H9 (cell line): ENCODE measurements around the gene MED13L. TPM values are rescaled to one million over a fixed set of nuclear protein-coding genes. Genes with fewer than 3 reads are reported as not detected.

Experiments used
- DNase-seq: peaks from one replicate; pipeline ENCODE4 v3.0.0-alpha.2; 2017
- H2AFZ ChIP-seq: one replicate; pipeline ENCODE4 v1.6.1; 2013; ENCODE audit warnings: mild to moderate bottlenecking, low read length, control low read depth, moderate library complexity
- H2AK5ac ChIP-seq: 2 replicates; pipeline ENCODE4 v1.6.1; 2013; ENCODE audit warnings: low read length, control low read depth, mixed read lengths; ENCODE audit not compliant: insufficient read length
- H2BK120ac ChIP-seq: one replicate; pipeline ENCODE4 v1.6.1; 2013; ENCODE audit warnings: low read depth, mild to moderate bottlenecking, low read length, control low read depth, inconsistent platforms; ENCODE audit not compliant: poor library complexity, severe bottlenecking
- H2BK12ac ChIP-seq: 2 replicates; pipeline ENCODE4 v1.6.1; 2013; ENCODE audit warnings: low read length, control low read depth, mixed read lengths, low read depth; ENCODE audit not compliant: insufficient read length
- H2BK15ac ChIP-seq: 2 replicates; pipeline ENCODE4 v1.6.1; 2013; ENCODE audit warnings: low read depth, low read length, control low read depth
- H2BK20ac ChIP-seq: one replicate; pipeline ENCODE4 v1.6.1; 2013; ENCODE audit warnings: low read depth, mild to moderate bottlenecking, low read length, control low read depth, inconsistent platforms; ENCODE audit not compliant: poor library complexity, severe bottlenecking
- H2BK5ac ChIP-seq: 2 replicates; pipeline ENCODE4 v1.6.1; 2013; ENCODE audit warnings: low read length, control low read depth, mixed read lengths; ENCODE audit not compliant: insufficient read length
- H3K14ac ChIP-seq: 2 replicates; pipeline ENCODE4 v1.6.1; 2013; ENCODE audit warnings: low read length, control low read depth; ENCODE audit not compliant: insufficient read depth
- H3K18ac ChIP-seq: 2 replicates; pipeline ENCODE4 v1.6.1; 2013; ENCODE audit warnings: low read depth, mild to moderate bottlenecking, mixed read lengths, low read length, control low read depth; ENCODE audit not compliant: insufficient read length
- H3K23ac ChIP-seq: 2 replicates; pipeline ENCODE4 v1.6.1; 2013; ENCODE audit warnings: low read length, control low read depth, mixed read lengths, low read depth; ENCODE audit not compliant: insufficient read length
- H3K23me2 ChIP-seq: 2 replicates; pipeline ENCODE4 v1.6.1; 2013; ENCODE audit warnings: low read depth, mild to moderate bottlenecking, mixed read lengths, low read length, control low read depth; ENCODE audit not compliant: insufficient read length, poor library complexity, severe bottlenecking
- H3K27ac ChIP-seq: 2 replicates; pipeline ENCODE4 v1.5.1; 2013; ENCODE audit warnings: low read length, control low read depth, mixed read lengths, low read depth; ENCODE audit not compliant: insufficient read length
- H3K27me3 ChIP-seq: 2 replicates; pipeline ENCODE4 v1.6.1; 2013; ENCODE audit warnings: low read length, control low read depth, inconsistent platforms; ENCODE audit not compliant: insufficient read depth
- H3K4ac ChIP-seq: 2 replicates; pipeline ENCODE4 v1.6.1; 2013; ENCODE audit warnings: low read depth, mild to moderate bottlenecking, control low read depth, inconsistent platforms, low read length, moderate library complexity
- H3K4me1 ChIP-seq: 2 replicates; pipeline ENCODE4 v1.6.1; 2013; ENCODE audit warnings: low read length, control low read depth, inconsistent platforms; ENCODE audit not compliant: insufficient read depth
- H3K4me2 ChIP-seq: 2 replicates; pipeline ENCODE4 v1.6.1; 2013; ENCODE audit warnings: low read length, control low read depth, mixed read lengths; ENCODE audit not compliant: insufficient read length, insufficient read depth
- H3K56ac ChIP-seq: 2 replicates; pipeline ENCODE4 v1.6.1; 2013; ENCODE audit warnings: low read depth, mild to moderate bottlenecking, mixed read lengths, low read length, control low read depth; ENCODE audit not compliant: insufficient read length
- H3K79me1 ChIP-seq: 2 replicates; pipeline ENCODE4 v1.6.1; 2013; ENCODE audit warnings: low read depth, mild to moderate bottlenecking, moderate library complexity, low read length, control low read depth, inconsistent platforms; ENCODE audit not compliant: insufficient read depth, poor library complexity, severe bottlenecking
- H3K79me2 ChIP-seq: 2 replicates; pipeline ENCODE4 v1.6.1; 2013; ENCODE audit warnings: low read length, control low read depth, inconsistent platforms; ENCODE audit not compliant: insufficient read depth
- H3K9ac ChIP-seq: 2 replicates; pipeline ENCODE4 v1.6.1; 2013; ENCODE audit warnings: low read length, control low read depth, mixed read lengths; ENCODE audit not compliant: insufficient read length; ENCODE audit errors: extremely low read depth
- H3K9me3 ChIP-seq: one replicate; pipeline ENCODE4 v1.6.1; 2013; ENCODE audit warnings: low read depth, low read length, inconsistent platforms; ENCODE audit not compliant: control insufficient read depth
- H3T11ph ChIP-seq: one replicate; pipeline ENCODE4 v1.6.1; 2013; ENCODE audit warnings: mild to moderate bottlenecking, low read length, control low read depth, inconsistent platforms
- H4K20me1 ChIP-seq: one replicate; pipeline ENCODE4 v1.6.1; 2013; ENCODE audit not compliant: control insufficient read depth, insufficient read length, insufficient read depth
- H4K5ac ChIP-seq: 2 replicates; pipeline ENCODE4 v1.6.1; 2013; ENCODE audit warnings: low read depth, mild to moderate bottlenecking, mixed read lengths, low read length, control low read depth; ENCODE audit not compliant: insufficient read length
- H4K8ac ChIP-seq: replicated peaks from 2 replicates; pipeline ENCODE4 v1.6.1; 2013; ENCODE audit warnings: low read length, control low read depth, mixed read lengths, low read depth; ENCODE audit not compliant: insufficient read length
- H4K91ac ChIP-seq: 2 replicates; pipeline ENCODE4 v1.6.1; 2013; ENCODE audit warnings: low read depth, mild to moderate bottlenecking, moderate library complexity, mixed read lengths, low read length, control low read depth; ENCODE audit not compliant: insufficient read length
- H3K27ac Mint-ChIP-seq, 3 experiments: 2 replicates in 2 of 3; 3 replicates in 1 of 3; pipeline ENCODE4 v1.8.0; 2020 to 2021; ENCODE audit warnings: mixed read lengths in 3 of 3, mild to moderate bottlenecking in 1 of 3, moderate library complexity in 1 of 3
- H3K27me3 Mint-ChIP-seq: 2 replicates; pipeline ENCODE4 v1.8.0; 2021; ENCODE audit warnings: low read depth, mild to moderate bottlenecking, moderate library complexity, mixed read lengths
- H3K36me3 Mint-ChIP-seq, 3 experiments: 2 replicates in 2 of 3; 3 replicates in 1 of 3; pipeline ENCODE4 v1.8.0; 2020 to 2021; ENCODE audit warnings: low read depth in 3 of 3, mixed read lengths in 3 of 3; ENCODE audit not compliant: insufficient read depth in 1 of 3
- H3K4me1 Mint-ChIP-seq, 2 experiments: 2 replicates each; pipeline ENCODE4 v1.8.0; 2020; ENCODE audit warnings: mixed read lengths in 2 of 2
- H3K4me3 Mint-ChIP-seq, 2 experiments: 2 replicates in 1 of 2; 3 replicates in 1 of 2; pipeline ENCODE4 v1.8.0; 2020 to 2021; ENCODE audit warnings: mild to moderate bottlenecking in 2 of 2, mixed read lengths in 2 of 2, moderate library complexity in 1 of 2
- H3K9me3 Mint-ChIP-seq, 2 experiments: 2 replicates in 1 of 2; 3 replicates in 1 of 2; pipeline ENCODE4 v1.8.0; 2020; ENCODE audit warnings: mild to moderate bottlenecking in 2 of 2, mixed read lengths in 2 of 2, moderate library complexity in 1 of 2
- WGBS: extraction: QIAGEN DNeasy Blood & Tissue Kit; methylation state at CpG from one replicate; pipeline ENCODE4 v1.1.7; 2013; ENCODE audit warnings: missing lambda C conversion rate, low lambda C conversion rate, mixed read lengths; ENCODE audit not compliant: insufficient read length; ENCODE audit errors: extremely low coverage; 5-methylcytosine and 5-hydroxymethylcytosine counted together
- total RNA-seq: library from RNA; stranded (reverse); gene quantifications from 2 replicates; pipeline ENCODE4 v1.2.1, GENCODE V29; 2021
- TF ChIP-seq, protein P1 (sequence below): fragments of 200-600 bp; sonication (generic); conservative IDR thresholded peaks from 3 replicates; pipeline ENCODE4 v1.8.0; 2021; ENCODE audit warnings: antibody characterized with exemption, mild to moderate bottlenecking

MED13L gene
- total RNA-seq, 1 experiment from 2014 or later: 52.4 TPM

DNA sequence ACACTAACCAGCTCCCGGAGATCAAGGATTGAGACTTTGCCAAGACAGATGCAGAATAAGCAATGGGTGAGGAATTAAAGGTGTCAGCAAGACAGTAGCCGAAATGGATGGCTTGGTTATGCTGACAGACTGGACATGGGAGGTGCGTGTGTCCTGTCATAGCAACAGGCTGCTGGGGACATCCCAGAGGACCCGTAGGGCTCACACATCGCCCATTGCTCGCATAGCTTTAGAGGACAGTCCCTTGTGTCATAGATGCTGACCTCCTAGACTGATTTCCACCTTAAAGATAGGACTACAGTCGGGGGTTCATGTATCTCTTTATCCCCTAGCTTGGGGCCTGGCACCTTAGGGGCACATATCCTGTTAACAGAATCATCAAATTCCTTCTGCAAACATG lies 324.5 kb downstream of the MED13L start:
- no CpG with 5 or more reads among the region's 7 CpGs for WGBS
- Histone ChIP-seq H4K91ac (no peak overlapping the region), H3K23ac (no peak overlapping the region), H4K20me1 (no peaks in the 10 kb centered on the region), H3K18ac (no peak overlapping the region), H3K9me3 (no peaks in the 10 kb centered on the region), H3T11ph (no peak overlapping the region), H4K8ac (no peak overlapping the region), H3K56ac (no peak overlapping the region), H2BK120ac (no peak overlapping the region), H3K9ac (no peak overlapping the region), H3K27me3 (no peaks in the 10 kb centered on the region), H4K5ac (no peak overlapping the region), H3K23me2 (no peaks in the 10 kb centered on the region), H2BK20ac (no peak overlapping the region), H2AFZ (no peak overlapping the region), H3K14ac (no peak overlapping the region), H3K4ac (no peak overlapping the region), H3K27ac (no peak overlapping the region), H3K4me1 (peaks cover 6% of the 10 kb centered on the region; the same call in 1 of the 2 replicates), H2AK5ac (no peak overlapping the region), H2BK15ac (no peak overlapping the region), H3K4me2 (no peak overlapping the region), H2BK5ac (no peak overlapping the region), H3K79me1 (no peaks in the 10 kb centered on the region), H2BK12ac (no peak overlapping the region), H3K79me2 (no peaks in the 10 kb centered on the region)
- no peaks in the 10 kb centered on the region for H3K9me3 Mint-ChIP-seq
- no peak overlapping the region for H3K27ac Mint-ChIP-seq
- H3K4me1 Mint-ChIP-seq: peaks cover 16 to 24% of the 10 kb centered on the region in 2 experiments
- H3K4me3 Mint-ChIP-seq: no peak overlapping the region
- no peak for DNase-seq
- peaks cover 0 to 10% (median 0%) of the 10 kb centered on the region in 3 experiments; a peak in 1 of 7 replicates for H3K36me3 Mint-ChIP-seq
- TF ChIP-seq, protein P1, sequence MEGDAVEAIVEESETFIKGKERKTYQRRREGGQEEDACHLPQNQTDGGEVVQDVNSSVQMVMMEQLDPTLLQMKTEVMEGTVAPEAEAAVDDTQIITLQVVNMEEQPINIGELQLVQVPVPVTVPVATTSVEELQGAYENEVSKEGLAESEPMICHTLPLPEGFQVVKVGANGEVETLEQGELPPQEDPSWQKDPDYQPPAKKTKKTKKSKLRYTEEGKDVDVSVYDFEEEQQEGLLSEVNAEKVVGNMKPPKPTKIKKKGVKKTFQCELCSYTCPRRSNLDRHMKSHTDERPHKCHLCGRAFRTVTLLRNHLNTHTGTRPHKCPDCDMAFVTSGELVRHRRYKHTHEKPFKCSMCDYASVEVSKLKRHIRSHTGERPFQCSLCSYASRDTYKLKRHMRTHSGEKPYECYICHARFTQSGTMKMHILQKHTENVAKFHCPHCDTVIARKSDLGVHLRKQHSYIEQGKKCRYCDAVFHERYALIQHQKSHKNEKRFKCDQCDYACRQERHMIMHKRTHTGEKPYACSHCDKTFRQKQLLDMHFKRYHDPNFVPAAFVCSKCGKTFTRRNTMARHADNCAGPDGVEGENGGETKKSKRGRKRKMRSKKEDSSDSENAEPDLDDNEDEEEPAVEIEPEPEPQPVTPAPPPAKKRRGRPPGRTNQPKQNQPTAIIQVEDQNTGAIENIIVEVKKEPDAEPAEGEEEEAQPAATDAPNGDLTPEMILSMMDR: no peak
- no peaks in the 10 kb centered on the region; the same call in 1 of the 2 replicates for H3K27me3 Mint-ChIP-seq
